ENCODE data around the gene MYEOV. TPM values are rescaled to one million over a fixed set of nuclear protein-coding genes. Genes with fewer than 3 reads are reported as not detected.
A peak's percentile ranks its signal among the peaks of the same experiment; 100 is the strongest.

Gene MYEOV
- total and polyA plus RNA-seq, 9 of the 15 experiments (the other 6 are each of a cell fraction or from before 2014, with no cell fraction given), result 10.2 to 133 (median 32.2) TPM

DNA sequence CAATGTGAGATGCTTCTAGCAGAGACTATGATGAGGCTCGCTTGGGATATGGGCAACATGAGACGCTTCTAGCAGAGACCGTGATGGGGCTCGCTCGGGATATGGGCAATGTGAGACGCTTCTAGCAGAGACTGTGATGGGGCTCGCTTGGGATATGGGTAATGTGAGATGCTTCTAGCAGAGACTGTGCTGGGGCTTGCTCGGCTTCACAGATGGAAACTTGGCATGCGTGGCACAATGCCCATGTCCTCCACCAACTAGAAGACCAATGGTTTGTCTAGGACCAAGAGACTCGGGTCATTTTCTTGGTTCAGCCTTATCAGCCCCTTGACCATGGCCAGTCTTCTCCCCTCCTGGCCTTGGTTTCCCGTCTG is 7.1 kb downstream of the MYEOV start:
- ChIA-PET POLR2A (interaction anchor here (1.1 kb wide), 1 partner anchor 81 kb away, joined by 4 read pairs; no protein-coding TSS in a partner anchor), CTCF (ENCODE audit: low intra/inter-chr PET ratio) (no interaction called here)
- H3K9ac ChIP-seq (ENCODE audit: insufficient read depth in 1 of 2, low read depth in 2 of 2, low read length in 2 of 2), result no peak overlapping the region; a peak in 1 of 4 replicates
- H4K20me1 ChIP-seq (replicated peaks; ENCODE audit: control insufficient read depth, insufficient read depth, low read length), result no peaks in the 10 kb centered on the region
- no peaks in the 10 kb centered on the region for H3K9me3 ChIP-seq (replicated peaks; ENCODE audit: control insufficient read depth, insufficient read depth, low read depth, low read length)
- H2AFZ ChIP-seq (ENCODE audit: low read depth, low read length), result no peak overlapping the region
- H3K4me2 ChIP-seq (ENCODE audit: insufficient read depth, low read length), result peak overlapping the region; percentile 53; the same call in 1 of the 2 replicates
- no peak for DNase-seq (ENCODE audit: extremely low read depth in 1 of 4, low spot score in 3 of 4)
- H3K4me1 ChIP-seq (replicated peaks in 1 of 2; ENCODE audit: control insufficient read depth in 2 of 2, insufficient read depth in 2 of 2, low read length in 2 of 2), result peaks cover 64% of the 10 kb centered on the region in 2 experiments
- peaks cover 81% of the 10 kb centered on the region for H3K79me2 ChIP-seq (ENCODE audit: control insufficient read depth, insufficient read depth, low read length)
- peaks cover 3% of the 10 kb centered on the region for H3K9me1 ChIP-seq (ENCODE audit: control insufficient read depth, insufficient read depth, low read length)
- no peak overlapping the region for H3K4me3 ChIP-seq
- WGBS (ENCODE audit: insufficient coverage, low coverage, missing lambda C conversion rate), result 87% methylated on average over 11 of the region's 11 CpGs
- in situ Hi-C loops (cut with MboI) (no loop called here), intact Hi-C loops (cut with micrococcal nuclease) (no loop called here)
- peak overlapping the region; percentile 71; the same call in 2 of the 3 replicates for H3K27ac ChIP-seq (ENCODE audit: extremely low read depth, low read depth, low read length)
- no peaks in the 10 kb centered on the region for H3K27me3 ChIP-seq (ENCODE audit: control insufficient read depth in 2 of 2, insufficient read depth in 2 of 2, low read length in 2 of 2)
- H3K36me3 ChIP-seq (ENCODE audit: control insufficient read depth, insufficient read depth, low read length), result peaks cover 10% of the 10 kb centered on the region
- no TSS peak for BruUV-seq (replicated peaks)
- ATAC-seq, result no peak
- TF ChIP-seq HDAC2 (IDR thresholded peaks at IDR 0.05) (no peak), FOXK1 (CRISPR knock-in tag; IDR thresholded peaks at IDR 0.05; ENCODE audit: borderline replicate concordance) (0 out of 2 replicates have a peak, but pooled peaks have one; percentile 34), EWSR1 (IDR thresholded peaks at IDR 0.05; ENCODE audit: borderline replicate concordance, low read depth, partially characterized antibody) (no peak), NFIX (CRISPR knock-in tag; IDR thresholded peaks at IDR 0.05; ENCODE audit: low read depth) (no peak), ELF2 (CRISPR knock-in tag; IDR thresholded peaks at IDR 0.05) (no peak), ZNF695 (CRISPR knock-in tag; IDR thresholded peaks at IDR 0.05) (no peak), ZNF444 (CRISPR knock-in tag; IDR thresholded peaks at IDR 0.05) (no peak)
- TF ChIP-seq, protein P1, sequence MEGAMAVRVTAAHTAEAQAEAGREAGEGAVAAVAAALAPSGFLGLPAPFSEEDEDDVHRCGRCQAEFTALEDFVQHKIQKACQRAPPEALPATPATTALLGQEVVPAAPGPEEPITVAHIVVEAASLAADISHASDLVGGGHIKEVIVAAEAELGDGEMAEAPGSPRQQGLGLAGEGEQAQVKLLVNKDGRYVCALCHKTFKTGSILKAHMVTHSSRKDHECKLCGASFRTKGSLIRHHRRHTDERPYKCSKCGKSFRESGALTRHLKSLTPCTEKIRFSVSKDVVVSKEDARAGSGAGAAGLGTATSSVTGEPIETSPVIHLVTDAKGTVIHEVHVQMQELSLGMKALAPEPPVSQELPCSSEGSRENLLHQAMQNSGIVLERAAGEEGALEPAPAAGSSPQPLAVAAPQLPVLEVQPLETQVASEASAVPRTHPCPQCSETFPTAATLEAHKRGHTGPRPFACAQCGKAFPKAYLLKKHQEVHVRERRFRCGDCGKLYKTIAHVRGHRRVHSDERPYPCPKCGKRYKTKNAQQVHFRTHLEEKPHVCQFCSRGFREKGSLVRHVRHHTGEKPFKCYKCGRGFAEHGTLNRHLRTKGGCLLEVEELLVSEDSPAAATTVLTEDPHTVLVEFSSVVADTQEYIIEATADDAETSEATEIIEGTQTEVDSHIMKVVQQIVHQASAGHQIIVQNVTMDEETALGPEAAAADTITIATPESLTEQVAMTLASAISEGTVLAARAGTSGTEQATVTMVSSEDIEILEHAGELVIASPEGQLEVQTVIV (CRISPR knock-in tag; IDR thresholded peaks at IDR 0.05; ENCODE audit: borderline replicate concordance), result no peak
- TF ChIP-seq, protein P2, sequence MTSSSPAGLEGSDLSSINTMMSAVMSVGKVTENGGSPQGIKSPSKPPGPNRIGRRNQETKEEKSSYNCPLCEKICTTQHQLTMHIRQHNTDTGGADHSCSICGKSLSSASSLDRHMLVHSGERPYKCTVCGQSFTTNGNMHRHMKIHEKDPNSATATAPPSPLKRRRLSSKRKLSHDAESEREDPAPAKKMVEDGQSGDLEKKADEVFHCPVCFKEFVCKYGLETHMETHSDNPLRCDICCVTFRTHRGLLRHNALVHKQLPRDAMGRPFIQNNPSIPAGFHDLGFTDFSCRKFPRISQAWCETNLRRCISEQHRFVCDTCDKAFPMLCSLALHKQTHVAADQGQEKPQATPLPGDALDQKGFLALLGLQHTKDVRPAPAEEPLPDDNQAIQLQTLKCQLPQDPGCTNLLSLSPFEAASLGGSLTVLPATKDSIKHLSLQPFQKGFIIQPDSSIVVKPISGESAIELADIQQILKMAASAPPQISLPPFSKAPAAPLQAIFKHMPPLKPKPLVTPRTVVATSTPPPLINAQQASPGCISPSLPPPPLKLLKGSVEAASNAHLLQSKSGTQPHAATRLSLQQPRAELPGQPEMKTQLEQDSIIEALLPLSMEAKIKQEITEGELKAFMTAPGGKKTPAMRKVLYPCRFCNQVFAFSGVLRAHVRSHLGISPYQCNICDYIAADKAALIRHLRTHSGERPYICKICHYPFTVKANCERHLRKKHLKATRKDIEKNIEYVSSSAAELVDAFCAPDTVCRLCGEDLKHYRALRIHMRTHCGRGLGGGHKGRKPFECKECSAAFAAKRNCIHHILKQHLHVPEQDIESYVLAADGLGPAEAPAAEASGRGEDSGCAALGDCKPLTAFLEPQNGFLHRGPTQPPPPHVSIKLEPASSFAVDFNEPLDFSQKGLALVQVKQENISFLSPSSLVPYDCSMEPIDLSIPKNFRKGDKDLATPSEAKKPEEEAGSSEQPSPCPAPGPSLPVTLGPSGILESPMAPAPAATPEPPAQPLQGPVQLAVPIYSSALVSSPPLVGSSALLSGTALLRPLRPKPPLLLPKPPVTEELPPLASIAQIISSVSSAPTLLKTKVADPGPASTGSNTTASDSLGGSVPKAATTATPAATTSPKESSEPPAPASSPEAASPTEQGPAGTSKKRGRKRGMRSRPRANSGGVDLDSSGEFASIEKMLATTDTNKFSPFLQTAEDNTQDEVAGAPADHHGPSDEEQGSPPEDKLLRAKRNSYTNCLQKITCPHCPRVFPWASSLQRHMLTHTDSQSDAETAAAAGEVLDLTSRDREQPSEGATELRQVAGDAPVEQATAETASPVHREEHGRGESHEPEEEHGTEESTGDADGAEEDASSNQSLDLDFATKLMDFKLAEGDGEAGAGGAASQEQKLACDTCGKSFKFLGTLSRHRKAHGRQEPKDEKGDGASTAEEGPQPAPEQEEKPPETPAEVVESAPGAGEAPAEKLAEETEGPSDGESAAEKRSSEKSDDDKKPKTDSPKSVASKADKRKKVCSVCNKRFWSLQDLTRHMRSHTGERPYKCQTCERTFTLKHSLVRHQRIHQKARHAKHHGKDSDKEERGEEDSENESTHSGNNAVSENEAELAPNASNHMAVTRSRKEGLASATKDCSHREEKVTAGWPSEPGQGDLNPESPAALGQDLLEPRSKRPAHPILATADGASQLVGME (CRISPR knock-in tag; IDR thresholded peaks at IDR 0.05), result no peak
- no peak for FAIRE-seq

Measured in K562 (cell line).